ENCODE measurements around the gene PPFIA3.
A peak's percentile ranks its signal among the peaks of the same experiment; 100 is the strongest.
"Not testable (repeated sequence)": the region's sequence is repeated elsewhere in the genome, so short reads cannot be mapped to it uniquely, and the experiment has no call there.

PPFIA3 gene

GRCh38 chr19:49125025-49125731 is 5.8 kb downstream of the PPFIA3 start:
- no peak for DNase-seq (ENCODE audit: low spot score)

- DNase-seq (ENCODE audit: low spot score), result no peak
Measured at GRCh38 chr19:49126575-49126974, 7.2 kb downstream of the PPFIA3 start.

- not testable (repeated sequence) for DNase-seq (ENCODE audit: low spot score)
Measured at GRCh38 chr19:49127225-49127624, 7.9 kb downstream of the PPFIA3 start.

GRCh38 chr19:49127674-49128544 is 8.6 kb downstream of the PPFIA3 start:
- peak; percentile 99 for DNase-seq (ENCODE audit: low spot score)

GRCh38 chr19:49128545-49129237 is 9.3 kb downstream of the PPFIA3 start:
- DNase-seq (ENCODE audit: low spot score), result no peak

GRCh38 chr19:49129238-49129583 is 9.9 kb downstream of the PPFIA3 start:
- DNase-seq (ENCODE audit: low spot score), result no peak

GRCh38 chr19:49130325-49130724 is 11.0 kb downstream of the PPFIA3 start:
- DNase-seq (ENCODE audit: low spot score), result no peak

- DNase-seq (ENCODE audit: low spot score), result no peak
Measured at GRCh38 chr19:49132974-49133609, 13.7 kb downstream of the PPFIA3 start.

- no peak for DNase-seq (ENCODE audit: low spot score)
Measured at GRCh38 chr19:49133621-49134454, 14.5 kb downstream of the PPFIA3 start.

- no peak for DNase-seq (ENCODE audit: low spot score)
Measured at GRCh38 chr19:49135686-49136085, 16.3 kb downstream of the PPFIA3 start.

- no peak for DNase-seq (ENCODE audit: low spot score)
Measured at GRCh38 chr19:49136771-49137171, 17.4 kb downstream of the PPFIA3 start.

GRCh38 chr19:49140951-49141350 is 21.6 kb downstream of the PPFIA3 start:
- no peak for DNase-seq (ENCODE audit: low spot score)

GRCh38 chr19:49141352-49141751 is 22.0 kb downstream of the PPFIA3 start:
- DNase-seq (ENCODE audit: low spot score), result no peak

- peak; percentile 96 for DNase-seq (ENCODE audit: low spot score)
Measured at GRCh38 chr19:49142866-49143335, 23.6 kb downstream of the PPFIA3 start.

- peak; percentile 77 for DNase-seq (ENCODE audit: low spot score)
Measured at GRCh38 chr19:49145573-49146407, 26.4 kb downstream of the PPFIA3 start.

- DNase-seq (ENCODE audit: low spot score), result peak; percentile 39
Measured at GRCh38 chr19:49146408-49146770, 27.0 kb downstream of the PPFIA3 start.

- no peak for DNase-seq (ENCODE audit: low spot score)
Measured at GRCh38 chr19:49148044-49148682, 28.8 kb downstream of the PPFIA3 start.

- peak; percentile 92 for DNase-seq (ENCODE audit: low spot score)
Measured at GRCh38 chr19:49148784-49149651, 29.7 kb downstream of the PPFIA3 start.

GRCh38 chr19:49149652-49150105 is 30.3 kb downstream of the PPFIA3 start:
- peak; percentile 83 for DNase-seq (ENCODE audit: low spot score)

All from Ammon's horn (tissue), 1 donor.